Epithelial cell of esophagus (primary cell): ENCODE measurements around the gene POLR3C.

Experiments used
- DNase-seq: peaks from one replicate; pipeline ENCODE4 v3.0.0; 2010; ENCODE audit warnings: low read depth
- H3K4me3 ChIP-seq: 2 replicates; pipeline ENCODE4 v1.5.1; 2011; ENCODE audit warnings: mild to moderate bottlenecking, low read length, control low read depth
- CTCF ChIP-seq: IDR thresholded peaks from 2 replicates; pipeline ENCODE4 v1.5.1; 2011; ENCODE audit warnings: low read depth, mild to moderate bottlenecking, low read length, control low read depth, inconsistent platforms; ENCODE audit not compliant: insufficient read depth; ENCODE audit errors: missing control alignments

Gene POLR3C

GRCh38 chr1:145874646-145875045 lies 50.6 kb downstream of the POLR3C start:
- no peak overlapping the region for H3K4me3 ChIP-seq
- TF ChIP-seq CTCF = no peak
- no peak for DNase-seq

DNA sequence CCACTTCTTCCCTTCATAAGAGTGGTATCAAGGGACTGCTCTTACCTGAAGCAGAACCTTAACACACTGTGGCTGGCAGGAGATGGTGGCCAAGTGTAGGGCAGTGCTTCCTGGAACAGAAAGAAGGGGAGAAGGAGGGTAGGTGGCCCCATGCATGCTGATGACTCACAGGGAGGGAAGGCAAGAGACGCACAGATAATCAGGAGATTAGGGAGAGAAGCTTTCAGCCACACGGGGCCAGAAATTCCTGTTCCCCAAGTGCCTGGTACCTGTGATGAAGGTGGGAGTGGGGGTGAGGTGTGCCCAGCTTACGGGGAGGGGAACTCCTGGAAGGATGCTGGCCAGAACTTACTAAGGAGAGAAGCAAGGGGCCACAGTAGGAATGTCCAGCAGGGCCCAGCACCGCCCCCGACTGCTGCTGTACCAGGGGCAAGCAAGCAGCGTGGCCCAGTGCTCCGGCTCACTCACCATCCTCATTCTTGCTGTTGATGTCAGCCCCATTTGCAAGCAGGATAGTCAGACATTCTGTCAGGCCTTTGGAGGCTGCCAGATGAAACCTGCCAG lies 54.0 kb downstream of the POLR3C start:
- no peak for TF ChIP-seq CTCF

DNA sequence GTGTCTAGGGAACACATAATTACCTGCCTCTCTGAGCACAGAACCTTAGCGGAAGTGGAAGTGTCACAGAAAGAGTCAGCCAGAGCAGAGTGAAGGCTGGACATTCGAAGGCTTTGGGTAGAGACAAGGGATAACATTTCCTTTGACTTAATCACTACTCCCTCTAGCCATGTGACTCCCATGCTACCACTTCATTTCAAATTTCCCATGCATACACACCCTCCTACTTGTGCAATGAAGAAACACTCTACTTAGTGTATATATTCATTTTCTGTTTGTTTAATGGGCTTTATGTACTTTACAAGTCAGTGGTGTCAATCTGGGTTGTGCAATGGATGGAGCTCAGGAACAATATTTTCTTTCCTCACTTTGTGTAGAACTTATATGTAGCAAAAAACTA lies 54.7 kb downstream of the POLR3C start:
- peak; percentile 90 for DNase-seq
- no peak for TF ChIP-seq CTCF
- no peak overlapping the region for H3K4me3 ChIP-seq

More for the DNA sequence above, 54.0 kb downstream of the POLR3C start:
- no peak overlapping the region for H3K4me3 ChIP-seq
- DNase-seq = peak; percentile 90

GRCh38 chr1:145879775-145880174 lies 55.8 kb downstream of the POLR3C start:
- H3K4me3 ChIP-seq = no peak overlapping the region
- TF ChIP-seq CTCF = no peak
- DNase-seq = peak; percentile 36

- no peak for TF ChIP-seq CTCF
- peak; percentile 13 for DNase-seq
- peak overlapping the region; percentile 64 for H3K4me3 ChIP-seq
These were observed 60.7 kb downstream of the POLR3C start for GRCh38 chr1:145884675-145885074.

GRCh38 chr1:145885738-145886287 lies 61.8 kb downstream of the POLR3C start, which contains the start of gene ANKRD35:
ANKRD35 (minus strand) TSS chr1:145885866; CDS start chr1:145885758, 108 bp downstream.
- TF ChIP-seq CTCF = no peak
- H3K4me3 ChIP-seq = peak within 1 kb of the TSS; percentile 64
- DNase-seq = peak; percentile 79

DNA sequence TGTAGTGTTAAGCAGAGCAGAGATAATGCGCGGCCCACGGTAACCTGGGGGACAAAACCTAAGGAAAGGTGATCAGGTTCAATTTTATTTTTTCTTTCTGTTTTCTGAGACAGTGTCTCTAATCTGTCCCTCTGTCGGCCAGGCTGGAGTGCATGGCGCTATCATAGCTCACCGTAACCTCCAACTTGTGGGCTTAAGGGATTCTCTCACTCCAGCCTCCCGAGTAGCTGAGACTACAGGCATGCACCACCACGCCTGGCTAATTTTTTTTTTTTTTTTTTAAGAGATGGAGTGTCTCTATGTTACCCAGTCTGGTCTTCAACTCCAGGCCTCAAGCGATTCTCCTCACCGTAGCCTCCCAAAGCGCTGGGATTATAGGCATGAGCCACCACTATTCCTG lies 62.4 kb downstream of the POLR3C start:
- no peak for TF ChIP-seq CTCF
- no peak for DNase-seq
- peak overlapping the region; percentile 64 for H3K4me3 ChIP-seq
